Keratinocyte (primary cell): ENCODE data around the gene CHSY3.

Source experiments
- CTCF ChIP-seq, 3 experiments: IDR thresholded peaks in 1 of 3; conservative IDR thresholded peaks in 1 of 3; optimal IDR thresholded peaks in 1 of 3; 2 replicates in 2 of 3; 3 replicates in 1 of 3; pipeline versions ENCODE3 to v1.5.1; 2011; ENCODE audit warnings: low read length in 3 of 3, mild to moderate bottlenecking in 3 of 3, moderate library complexity in 2 of 3, control low read depth in 1 of 3, inconsistent platforms in 1 of 3; ENCODE audit not compliant: insufficient read depth in 2 of 3; ENCODE audit errors: extremely low read depth in 1 of 3
- EZH2 ChIP-seq: IDR thresholded peaks from one replicate; pipeline ENCODE4 v1.6.1; 2012; ENCODE audit warnings: inconsistent platforms, mild to moderate bottlenecking, low read length, moderate library complexity

DNA sequence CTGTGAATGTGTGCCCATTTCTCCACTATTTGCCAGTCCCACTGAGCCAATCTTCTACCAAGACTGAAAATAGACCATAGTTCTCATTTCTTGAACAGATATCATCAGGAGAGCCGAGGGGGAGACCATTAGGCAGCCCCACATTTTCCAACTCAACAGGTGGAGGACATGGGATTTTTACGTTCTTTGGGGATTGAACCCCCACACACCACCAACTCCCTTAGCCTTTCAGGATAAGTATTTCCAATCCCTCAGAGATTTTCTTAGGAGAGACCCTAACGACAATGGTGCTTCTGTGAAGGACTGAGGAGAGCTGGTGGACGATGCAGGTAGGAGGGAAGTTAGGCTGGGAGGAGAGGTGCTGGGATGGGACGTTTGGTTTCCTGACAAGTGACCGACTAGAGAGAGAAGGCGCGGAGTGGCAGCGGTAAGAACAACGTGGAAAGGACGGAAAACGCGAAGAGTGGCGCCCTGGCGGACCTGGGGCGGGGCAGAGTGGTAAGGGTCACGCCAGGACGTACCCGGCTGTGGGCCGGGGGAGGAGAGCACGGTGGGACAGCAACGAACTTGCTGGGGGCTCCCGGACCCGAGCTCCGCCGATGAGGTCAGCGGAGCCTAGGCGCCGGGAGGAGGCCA, 681 bp upstream of the CHSY3 start:
- TF ChIP-seq CTCF (optimal IDR thresholded peaks at IDR 0.05 in 1 of 3, IDR thresholded peaks at IDR 0.05 in 1 of 3, conservative IDR thresholded peaks at IDR 0.05 in 1 of 3; ENCODE audit: extremely low read depth in 1 of 3, insufficient read depth in 2 of 3, low read length in 3 of 3) (no peak), EZH2 (no peak)
